GM18951 (cell line): Measurements from ENCODE around the gene IFRD2.
"Not testable (repeated sequence)": the region's sequence is repeated elsewhere in the genome, so short reads cannot be mapped to it uniquely, and the experiment has no call there.

Experiments
- POLR2A ChIP-seq: IDR thresholded peaks from 4 replicates; pipeline ENCODE4 v1.6.1; 2011; ENCODE audit warnings: mild to moderate bottlenecking; ENCODE audit not compliant: insufficient read length, insufficient read depth; ENCODE audit errors: extremely low read depth
- in situ Hi-C: fragments of 300-500 bp; cut with MboI; formaldehyde crosslinking; loops from one replicate; pipeline ENCODE4 v1.12.0; 2022; ENCODE audit warnings: low sequenced_read_pairs, mixed read lengths, inconsistent platforms; ENCODE audit not compliant: unreplicated experiment

The IFRD2 gene

GRCh38 chr3:50294492-50295403, 2.5 kb upstream of the IFRD2 start:
- in situ Hi-C loops: no loop called here
- TF ChIP-seq POLR2A: no peak

GRCh38 chr3:50294089-50294488, 1.9 kb upstream of the IFRD2 start:
- in situ Hi-C loops: no loop called here
- no peak for TF ChIP-seq POLR2A

GRCh38 chr3:50293079-50293801, 1.0 kb upstream of the IFRD2 start:
- in situ Hi-C loops: no loop called here
- no peak for TF ChIP-seq POLR2A

GRCh38 chr3:50290161-50290641, 2.0 kb downstream of the IFRD2 start:
- in situ Hi-C loops: no loop called here
- no peak for TF ChIP-seq POLR2A

- in situ Hi-C loops: no loop called here
- TF ChIP-seq POLR2A: no peak
Observed at GRCh38 chr3:50289130-50289529, 3.1 kb downstream of the IFRD2 start.

- in situ Hi-C loops: no loop called here
- no peak for TF ChIP-seq POLR2A
Observed at GRCh38 chr3:50288387-50289007, 3.7 kb downstream of the IFRD2 start.

- in situ Hi-C loops: no loop called here
- TF ChIP-seq POLR2A: no peak
Observed at GRCh38 chr3:50287262-50287661, 5.0 kb downstream of the IFRD2 start.

GRCh38 chr3:50286322-50287227, 5.7 kb downstream of the IFRD2 start:
- in situ Hi-C loops: no loop called here
- no peak for TF ChIP-seq POLR2A

- in situ Hi-C loops: not testable (repeated sequence)
Observed at GRCh38 chr3:50284121-50284520, 8.1 kb downstream of the IFRD2 start.

GRCh38 chr3:50279255-50280016, 12.8 kb downstream of the IFRD2 start:
- in situ Hi-C loops: no loop called here
- no peak for TF ChIP-seq POLR2A

- in situ Hi-C loops: no loop called here
- TF ChIP-seq POLR2A: no peak
Observed at GRCh38 chr3:50278880-50279224, 13.4 kb downstream of the IFRD2 start, which contains the start of gene LSMEM2. Gene LSMEM2, plus strand, starts transcription at chr3:50279087. Its CDS starts 27 bp downstream, at chr3:50279114.
